CD1c-positive myeloid dendritic cell (primary cell): ENCODE measurements around the gene FTO.
A peak's percentile ranks its signal among the peaks of the same experiment; 100 is the strongest.

Source experiments
- DNase-seq: peaks from one replicate; pipeline ENCODE4 v3.0.0-alpha.2; 2016; ENCODE audit errors: extremely low spot score

The FTO gene

GRCh38 chr16:53755026-53755910, 51.3 kb downstream of the FTO start:
- DNase-seq, result no peak

- no peak for DNase-seq
Measured at GRCh38 chr16:53756275-53756996, 52.5 kb downstream of the FTO start.

GRCh38 chr16:53757971-53758609, 54.1 kb downstream of the FTO start:
- no peak for DNase-seq

DNA sequence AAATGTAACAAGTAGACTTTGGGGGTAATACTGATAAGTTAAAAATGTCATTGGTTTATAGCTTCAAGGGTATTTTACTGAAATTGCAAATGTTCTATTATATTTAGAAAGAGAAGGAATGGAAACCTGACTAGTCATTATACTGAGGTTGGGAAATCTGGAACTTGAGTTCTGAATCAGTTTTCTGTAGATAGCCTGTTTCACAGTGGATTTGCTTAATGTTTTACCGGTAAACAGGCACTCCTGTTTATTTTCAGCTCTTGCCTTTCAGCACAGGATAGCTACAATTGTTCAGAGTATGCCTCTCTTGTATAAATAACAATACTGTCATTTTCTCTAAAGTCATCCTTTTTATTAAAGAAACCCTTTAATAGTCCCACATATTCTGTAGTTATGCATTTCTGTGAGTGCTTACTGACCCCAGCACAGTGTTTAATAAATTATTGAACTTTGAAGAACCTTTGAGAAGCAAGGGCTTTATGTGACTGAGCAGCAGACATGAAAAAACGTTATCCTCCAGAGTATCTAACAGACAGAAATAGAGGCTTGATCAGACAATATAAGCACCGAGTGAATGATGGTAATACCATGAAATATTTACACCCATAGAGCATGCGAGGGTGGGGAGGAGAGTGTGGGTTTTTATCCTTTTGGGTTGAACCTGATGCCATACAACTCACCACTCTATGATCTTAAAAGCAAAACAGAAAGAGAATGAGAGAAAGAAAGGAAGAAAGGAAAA, 58.2 kb downstream of the FTO start:
- DNase-seq, result no peak

DNA sequence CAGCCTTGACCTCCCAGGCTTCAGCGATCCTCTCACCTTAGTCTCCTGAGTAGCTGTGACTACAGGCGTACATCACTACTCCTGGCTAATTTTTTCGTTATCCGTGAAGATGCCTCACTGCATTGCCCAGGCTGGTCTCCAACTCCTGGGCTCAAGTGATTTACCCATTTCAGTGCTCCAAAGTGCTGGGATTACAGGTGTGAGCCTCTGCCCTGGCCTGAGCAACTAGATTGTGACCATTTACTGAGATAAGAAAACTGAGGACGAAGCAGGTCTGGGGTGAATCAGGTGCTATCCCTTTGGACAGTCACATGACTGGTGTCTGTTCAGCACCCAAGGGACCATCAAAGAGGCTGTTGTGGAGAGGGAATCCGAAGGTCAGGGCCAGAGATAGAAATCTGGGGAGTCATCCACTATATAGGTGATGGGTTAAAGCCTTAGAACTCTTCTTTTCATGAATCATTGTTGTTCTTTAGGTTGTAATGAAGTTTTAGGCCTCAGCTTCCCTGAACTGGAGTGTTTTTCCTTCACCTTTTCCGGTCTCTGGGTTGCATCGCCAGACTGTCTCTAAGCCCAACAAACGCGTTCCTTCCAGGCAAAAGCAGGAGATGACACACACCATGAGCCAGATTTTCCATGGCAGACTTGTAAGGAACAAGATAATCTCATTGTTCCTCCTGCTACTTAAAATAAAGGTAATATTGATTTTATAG, 62.5 kb downstream of the FTO start:
- no peak for DNase-seq

DNA sequence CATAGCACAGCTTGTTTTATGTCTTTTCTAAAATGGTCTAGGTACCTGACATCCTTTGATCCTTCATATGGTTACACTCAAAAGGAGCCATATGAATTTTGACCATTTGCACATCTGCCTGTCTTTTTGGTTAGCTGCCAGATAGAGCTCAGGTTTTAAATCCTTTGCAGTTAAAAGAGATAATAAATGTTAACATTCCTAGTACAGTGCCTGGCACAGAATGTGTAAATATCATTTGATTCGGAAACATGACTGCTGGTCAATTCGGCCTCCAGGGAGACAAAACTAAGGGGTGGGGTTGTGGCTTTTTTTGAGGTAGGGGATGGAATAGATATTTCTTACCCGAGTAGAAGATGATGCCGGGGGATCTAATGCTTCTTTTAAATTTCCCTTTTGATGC, 64.2 kb downstream of the FTO start:
- DNase-seq, result no peak

DNA sequence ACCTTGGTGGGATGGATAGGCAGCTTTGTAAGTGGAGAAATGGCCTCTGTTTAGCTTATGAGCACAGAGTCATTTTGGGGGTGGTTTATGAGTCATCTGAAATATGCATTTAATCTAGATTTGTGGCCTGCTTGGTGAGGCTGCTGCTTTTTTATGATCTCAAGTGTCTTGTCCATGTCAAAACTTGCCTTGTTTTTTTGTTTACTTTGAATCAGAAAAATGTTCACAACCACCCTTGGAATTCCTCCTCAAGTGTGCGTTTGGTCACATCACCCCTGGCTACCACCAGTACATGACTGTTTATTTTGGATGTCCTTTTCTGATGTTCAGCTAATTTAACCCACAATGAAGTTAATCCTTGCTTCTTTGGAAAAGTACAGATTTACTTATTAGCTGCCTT, 64.6 kb downstream of the FTO start:
- no peak for DNase-seq

DNA sequence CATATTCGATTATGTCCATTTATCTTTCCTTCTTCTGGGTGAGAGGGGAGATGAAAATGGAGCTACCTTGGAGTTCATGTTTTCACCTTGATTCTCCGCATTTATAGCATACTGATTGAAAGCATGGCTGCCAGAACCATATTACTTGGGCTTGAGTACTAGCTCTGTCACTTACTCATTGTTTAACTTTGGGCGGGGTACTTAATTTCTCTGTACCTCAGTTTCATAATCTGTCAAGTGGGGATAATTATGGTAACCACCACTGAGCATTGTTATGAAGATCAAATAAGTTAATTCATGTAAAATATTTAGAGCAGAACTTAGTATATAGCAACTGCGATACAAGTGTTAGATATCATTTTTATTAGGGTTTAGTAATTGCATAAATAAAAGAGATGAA, 65.2 kb downstream of the FTO start:
- no peak for DNase-seq

GRCh38 chr16:53769787-53770186, 65.8 kb downstream of the FTO start:
- no peak for DNase-seq

DNA sequence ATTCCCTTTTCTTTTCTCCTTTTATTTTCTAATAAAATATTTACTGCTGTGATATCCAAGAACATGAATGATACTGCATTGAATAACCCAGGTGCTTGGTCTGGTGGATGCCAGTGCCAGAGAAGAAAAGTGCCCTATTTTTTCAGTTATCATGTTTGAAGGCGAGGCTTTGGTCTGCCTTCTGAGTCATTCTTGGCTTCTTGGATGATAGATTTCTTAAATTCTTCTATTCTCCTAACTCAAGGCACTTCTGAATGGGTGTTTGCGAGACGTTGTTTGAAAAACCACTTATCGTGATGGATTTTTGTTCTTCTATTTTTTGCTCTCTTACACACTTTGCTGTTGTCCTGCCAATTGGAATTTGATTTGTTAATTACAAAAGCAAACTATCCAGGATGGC, 66.7 kb downstream of the FTO start:
- DNase-seq, result no peak

GRCh38 chr16:53771655-53772497, 67.9 kb downstream of the FTO start:
- no peak for DNase-seq

DNA sequence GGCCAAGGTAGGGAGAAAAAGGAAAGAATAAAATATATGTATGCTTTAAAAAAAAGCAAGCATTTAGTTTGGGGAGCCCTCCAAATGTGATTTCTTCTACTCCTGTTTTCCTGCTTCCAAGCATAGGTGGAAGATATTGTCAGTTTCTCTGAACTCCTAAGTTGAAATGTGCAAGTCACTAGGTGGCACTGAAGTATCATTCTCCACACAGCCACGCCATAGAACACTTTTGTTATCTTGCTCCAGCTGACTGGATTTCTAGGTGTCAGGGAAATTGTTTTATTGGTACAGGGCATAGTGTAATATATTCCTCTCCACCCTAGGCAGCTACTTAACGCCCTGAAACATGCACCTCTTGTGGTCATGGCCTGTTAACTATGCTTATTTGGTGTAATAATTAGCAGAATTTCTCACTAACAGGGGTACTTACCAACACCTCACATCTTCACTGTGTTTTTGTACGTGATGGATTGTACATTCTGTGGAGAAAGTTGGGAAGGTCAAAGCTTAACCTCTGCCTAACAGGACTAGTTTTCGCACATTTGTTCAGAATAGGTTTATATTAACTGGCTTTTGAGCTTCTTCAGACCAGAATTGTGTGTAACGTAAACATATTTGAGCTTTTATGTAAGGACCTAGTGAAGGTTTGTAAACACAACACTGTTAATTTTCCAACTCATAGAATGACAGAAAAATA, 69.3 kb downstream of the FTO start:
- peak; percentile 54 for DNase-seq

GRCh38 chr16:53773881-53774280, 69.9 kb downstream of the FTO start:
- no peak for DNase-seq

DNA sequence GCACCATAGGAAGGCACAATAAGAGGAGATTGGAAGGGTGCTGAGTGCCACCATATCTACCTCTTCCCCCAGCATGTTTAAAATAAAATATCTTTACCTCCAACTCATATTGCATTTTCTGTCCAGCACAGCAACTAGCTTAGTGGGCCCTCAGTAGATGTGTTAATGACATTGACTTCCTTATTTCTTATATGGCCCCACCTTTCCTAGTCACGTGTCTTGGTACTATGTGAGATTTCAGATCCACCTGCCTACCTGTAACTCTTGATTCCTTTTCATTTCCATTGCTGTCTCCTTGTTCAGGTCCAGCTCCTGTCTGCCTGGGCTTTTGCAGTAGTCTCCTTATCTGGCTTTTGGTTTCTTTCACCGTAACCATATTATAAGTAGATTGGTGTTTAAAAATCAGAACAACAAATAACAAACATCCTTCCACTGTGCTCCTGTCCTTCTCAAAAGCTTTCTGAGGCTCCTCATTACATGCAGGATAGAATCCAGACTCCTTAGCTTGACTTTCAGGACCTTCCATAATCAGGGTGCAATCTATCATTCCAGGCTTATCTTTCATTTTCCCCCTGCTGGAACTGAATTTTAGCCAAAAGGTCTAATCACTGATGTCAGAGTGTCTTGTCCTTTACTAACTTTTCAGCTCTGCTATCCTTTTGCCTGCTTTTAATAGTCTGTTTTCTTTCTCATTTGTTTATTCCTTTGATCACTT, 71.3 kb downstream of the FTO start:
- no peak for DNase-seq

- DNase-seq, result peak; percentile 72
Measured at GRCh38 chr16:53775821-53776431, 72.0 kb downstream of the FTO start.

- no peak for DNase-seq
Measured at GRCh38 chr16:53779186-53779585, 75.2 kb downstream of the FTO start.

GRCh38 chr16:53780051-53780450, 76.1 kb downstream of the FTO start:
- DNase-seq, result no peak

- no peak for DNase-seq
Measured at GRCh38 chr16:53781023-53781605, 77.2 kb downstream of the FTO start.
